HCT116 (cell line): ENCODE data around the gene DPM2. TPM values are rescaled to one million over a fixed set of nuclear protein-coding genes. Genes with fewer than 3 reads are reported as not detected.

Experiments
- ATAC-seq: fragments of 200-7000 bp; cut with Tn5 transposase; 2 replicates; pipeline ENCODE4 v1.9.1; 2020; ENCODE audit warnings: mild to moderate bottlenecking, moderate library complexity
- BruUV-seq: library from RNA; stranded (reverse); fragments of 400-500 nt; replicated peaks from 2 replicates; lab custom pipeline; 2021; lab: Mats Ljungman, UMichigan
- CTCF ChIA-PET: fragments of 300-600 bp; sonication (Branson Sonifier 250); formaldehyde crosslinking; loops from one replicate; lab custom pipeline; 2021; ENCODE audit warnings: antibody characterized with exemption; lab: Charles Lee
- POLR2A ChIA-PET: fragments of 300-600, 350-600 bp; sonication (Branson Sonifier 250); formaldehyde crosslinking; loops from one replicate; lab custom pipeline; 2021; ENCODE audit warnings: antibody characterized with exemption; lab: Charles Lee
- RAD21 ChIA-PET, 2 experiments: fragments of 300-600 bp; sonication (Branson Sonifier 250); formaldehyde crosslinking; loops; one replicate each; lab custom pipeline; 2023; ENCODE audit warnings: low total read pairs in 2 of 2; ENCODE audit not compliant: uncharacterized antibody in 2 of 2, unreplicated experiment in 2 of 2, low non-redundant PET in 1 of 2; lab: Charles Lee
- DNase-seq: peaks from one replicate; pipeline ENCODE4 v3.0.0-alpha.2; 2010; ENCODE audit warnings: low read depth, low spot score
- H2AFZ ChIP-seq: fragments of 200-600 bp; shearing (Covaris generic), sonication (generic); 2 replicates; pipeline ENCODE4 v1.6.1; 2017; ENCODE audit warnings: low read depth, mixed run types, mixed read lengths, antibody characterized with exemption, low read length; ENCODE audit not compliant: poor library complexity, severe bottlenecking
- H3K27ac ChIP-seq: 2 replicates; pipeline ENCODE4 v1.5.1; 2012; ENCODE audit warnings: low read depth, low read length
- H3K27me3 ChIP-seq: fragments of 200-600 bp; sonication (generic); 2 replicates; pipeline ENCODE4 v1.6.1; 2016; ENCODE audit warnings: mixed run types, low read length, mixed read lengths; ENCODE audit not compliant: insufficient read depth
- H3K36me3 ChIP-seq, 2 experiments: fragments of 200-500 bp in 1 of 2; fragments of 200-600 bp in 1 of 2; sonication (Bioruptor generic) in 1 of 2; sonication (generic) in 1 of 2; 2 replicates each; pipeline versions ENCODE4 v1.5.1 to v1.6.1; 2014 to 2016; ENCODE audit warnings: low read length in 2 of 2, inconsistent platforms in 1 of 2, mixed read lengths in 1 of 2, mixed run types in 1 of 2; ENCODE audit not compliant: insufficient read depth in 2 of 2, control insufficient read depth in 1 of 2
- H3K4me1 ChIP-seq, 2 experiments: fragments of 200-600 bp in 1 of 2; sonication (generic) in 1 of 2; 2 replicates each; pipeline versions ENCODE4 v1.5.1 to v1.6.1; 2012 to 2017; ENCODE audit warnings: low read length in 2 of 2, inconsistent platforms in 1 of 2, mild to moderate bottlenecking in 1 of 2, mixed read lengths in 1 of 2, mixed run types in 1 of 2, moderate library complexity in 1 of 2; ENCODE audit not compliant: insufficient read depth in 2 of 2, control insufficient read depth in 1 of 2
- H3K4me2 ChIP-seq: fragments of 200-600 bp; sonication (generic); 2 replicates; pipeline ENCODE4 v1.6.1; 2017; ENCODE audit warnings: mixed run types, low read length, mixed read lengths
- H3K4me3 ChIP-seq, 2 experiments: fragments of 200-600 bp in 1 of 2; sonication (generic) in 1 of 2; replicated peaks in 1 of 2; 2 replicates each; pipeline ENCODE4 v1.5.1; 2011 to 2016; ENCODE audit warnings: low read length in 2 of 2, control low read depth in 1 of 2, low read depth in 1 of 2, mild to moderate bottlenecking in 1 of 2, mixed read lengths in 1 of 2, mixed run types in 1 of 2
- H3K79me2 ChIP-seq: fragments of 200-600 bp; sonication (generic); 2 replicates; pipeline ENCODE4 v1.6.1; 2017; ENCODE audit warnings: mild to moderate bottlenecking, mixed run types, low read length, moderate library complexity, mixed read lengths; ENCODE audit not compliant: insufficient read depth
- H3K9ac ChIP-seq: fragments of 200-600 bp; sonication (generic); 2 replicates; pipeline ENCODE4 v1.6.1; 2016; ENCODE audit warnings: low read length, mixed read lengths
- H3K9me2 ChIP-seq: fragments of 200-600 bp; sonication (generic), shearing (Covaris generic); 2 replicates; pipeline ENCODE4 v1.6.1; 2017; ENCODE audit warnings: mixed run types, mild to moderate bottlenecking, moderate library complexity; ENCODE audit not compliant: insufficient read depth
- H3K9me3 ChIP-seq, 2 experiments: fragments of 200-500 bp in 1 of 2; fragments of 200-600 bp in 1 of 2; sonication (Bioruptor generic) in 1 of 2; sonication (generic) in 1 of 2; 2 replicates each; pipeline ENCODE4 v1.6.1; 2014 to 2017; ENCODE audit warnings: low read length in 2 of 2, mixed read lengths in 2 of 2, inconsistent platforms in 1 of 2, low read depth in 1 of 2, mild to moderate bottlenecking in 1 of 2, mixed run types in 1 of 2, moderate library complexity in 1 of 2; ENCODE audit not compliant: control insufficient read depth in 1 of 2, insufficient read depth in 1 of 2
- H4K20me1 ChIP-seq: fragments of 200-600 bp; sonication (generic), shearing (Covaris generic); 2 replicates; pipeline ENCODE4 v1.6.1; 2017; ENCODE audit warnings: mixed run types, mild to moderate bottlenecking, moderate library complexity; ENCODE audit not compliant: insufficient read depth
- CBX3 ChIP-seq: IDR thresholded peaks from 2 replicates; pipeline ENCODE4 v1.6.1; 2012; ENCODE audit warnings: low read depth
- CEBPB ChIP-seq: IDR thresholded peaks from 2 replicates; pipeline ENCODE4 v1.6.1; 2012; ENCODE audit warnings: low read depth
- EGR1 ChIP-seq: IDR thresholded peaks from 2 replicates; pipeline ENCODE4 v1.6.1; 2012; ENCODE audit warnings: low read depth
- ELF1 ChIP-seq: IDR thresholded peaks from 2 replicates; pipeline ENCODE4 v1.6.1; 2012; ENCODE audit warnings: low read depth, borderline replicate concordance
- EZH2 ChIP-seq: fragments of 200-600 bp; sonication (generic); IDR thresholded peaks from 2 replicates; pipeline ENCODE4 v1.6.1; 2017; ENCODE audit warnings: antibody characterized with exemption, mixed run types
- FOSL1 ChIP-seq: IDR thresholded peaks from 2 replicates; pipeline ENCODE4 v1.6.1; 2012; ENCODE audit warnings: low read depth
- JUND ChIP-seq: IDR thresholded peaks from 2 replicates; pipeline ENCODE4 v1.6.1; 2012
- POLR2A ChIP-seq: IDR thresholded peaks from 2 replicates; pipeline ENCODE4 v1.7.0; 2011; ENCODE audit warnings: borderline replicate concordance; ENCODE audit not compliant: insufficient read depth, insufficient read length; ENCODE audit errors: extremely low read depth
- POLR2AphosphoS5 ChIP-seq: IDR thresholded peaks from 2 replicates; pipeline ENCODE4 v1.6.1; 2011; ENCODE audit warnings: mild to moderate bottlenecking, low read depth, low read length, moderate library complexity
- SIN3A ChIP-seq: IDR thresholded peaks from 2 replicates; pipeline ENCODE4 v1.6.1; 2012; ENCODE audit warnings: low read depth
- SRF ChIP-seq: IDR thresholded peaks from 2 replicates; pipeline ENCODE4 v1.6.1; 2012; ENCODE audit warnings: low read depth
- TCF7L2 ChIP-seq: IDR thresholded peaks from 2 replicates; pipeline ENCODE4 v1.7.0; 2011; ENCODE audit warnings: borderline replicate concordance, inconsistent platforms; ENCODE audit not compliant: insufficient read depth, insufficient read length; ENCODE audit errors: extremely low read depth
- YY1 ChIP-seq: IDR thresholded peaks from 2 replicates; pipeline ENCODE4 v1.6.1; 2011; ENCODE audit warnings: low read length, low read depth, moderate library complexity, mild to moderate bottlenecking; ENCODE audit not compliant: insufficient replicate concordance; ENCODE audit errors: extremely low read depth
- ZBTB33 ChIP-seq: IDR thresholded peaks from 2 replicates; pipeline ENCODE4 v1.6.1; 2011; ENCODE audit warnings: mild to moderate bottlenecking, low read length, moderate library complexity; ENCODE audit not compliant: insufficient replicate concordance; ENCODE audit errors: extremely low read depth
- ZFX ChIP-seq: fragments of 450-650 bp; IDR thresholded peaks from 2 replicates; pipeline ENCODE4 v1.6.1; 2017
- ZNF274 ChIP-seq: fragments of 200-500 bp; sonication (Bioruptor generic); IDR thresholded peaks from 2 replicates; pipeline ENCODE4 v1.6.1; 2014; ENCODE audit warnings: mild to moderate bottlenecking, low read depth, low read length, inconsistent platforms
- intact Hi-C: fragments of 100-400 bp; cut with micrococcal nuclease; formaldehyde crosslinking; loops from 2 replicates; pipeline ENCODE4 v1.10.0; 2022
- total RNA-seq: library from RNA; stranded (reverse); gene quantifications from one replicate; pipeline ENCODE4 v1.2.1, GENCODE V29; 2021; ENCODE audit not compliant: unreplicated experiment
- TF ChIP-seq, protein P1 (sequence below): IDR thresholded peaks from 2 replicates; pipeline ENCODE4 v1.6.1; 2012; ENCODE audit warnings: low read depth

Gene DPM2
- total RNA-seq, 1 experiment from 2014 or later: 54.6 TPM

- Histone ChIP-seq H3K79me2 (peaks cover 87% of the 10 kb centered on the region), H3K4me2 (no peak overlapping the region), H3K4me3 (no peak overlapping the region), H3K9me3 (no peaks in the 10 kb centered on the region; a peak in 1 of 4 replicates), H3K27ac (no peak overlapping the region), H3K9ac (no peak overlapping the region), H3K27me3 (no peaks in the 10 kb centered on the region), H4K20me1 (peaks cover 4% of the 10 kb centered on the region; the same call in 1 of the 2 replicates), H3K9me2 (no peaks in the 10 kb centered on the region), H2AFZ (no peak overlapping the region), H3K4me1 (peaks cover 66 to 77% of the 10 kb centered on the region in 2 experiments), H3K36me3 (no peaks in the 10 kb centered on the region)
- RAD21 ChIA-PET: no interaction called here
- ATAC-seq: no peak
- no peak for DNase-seq
- CTCF ChIA-PET: no interaction called here
- intact Hi-C loops: no loop called here
- POLR2A ChIA-PET: interaction anchor here (1.0 kb wide), 1 partner anchor 108 kb away, joined by 3 read pairs; the partner anchor contains the start of gene NAIF1
- no TSS peak for BruUV-seq
- no peak for TF ChIP-seq ZNF274
- no peak for TF ChIP-seq ZBTB33
- TF ChIP-seq, protein P1, sequence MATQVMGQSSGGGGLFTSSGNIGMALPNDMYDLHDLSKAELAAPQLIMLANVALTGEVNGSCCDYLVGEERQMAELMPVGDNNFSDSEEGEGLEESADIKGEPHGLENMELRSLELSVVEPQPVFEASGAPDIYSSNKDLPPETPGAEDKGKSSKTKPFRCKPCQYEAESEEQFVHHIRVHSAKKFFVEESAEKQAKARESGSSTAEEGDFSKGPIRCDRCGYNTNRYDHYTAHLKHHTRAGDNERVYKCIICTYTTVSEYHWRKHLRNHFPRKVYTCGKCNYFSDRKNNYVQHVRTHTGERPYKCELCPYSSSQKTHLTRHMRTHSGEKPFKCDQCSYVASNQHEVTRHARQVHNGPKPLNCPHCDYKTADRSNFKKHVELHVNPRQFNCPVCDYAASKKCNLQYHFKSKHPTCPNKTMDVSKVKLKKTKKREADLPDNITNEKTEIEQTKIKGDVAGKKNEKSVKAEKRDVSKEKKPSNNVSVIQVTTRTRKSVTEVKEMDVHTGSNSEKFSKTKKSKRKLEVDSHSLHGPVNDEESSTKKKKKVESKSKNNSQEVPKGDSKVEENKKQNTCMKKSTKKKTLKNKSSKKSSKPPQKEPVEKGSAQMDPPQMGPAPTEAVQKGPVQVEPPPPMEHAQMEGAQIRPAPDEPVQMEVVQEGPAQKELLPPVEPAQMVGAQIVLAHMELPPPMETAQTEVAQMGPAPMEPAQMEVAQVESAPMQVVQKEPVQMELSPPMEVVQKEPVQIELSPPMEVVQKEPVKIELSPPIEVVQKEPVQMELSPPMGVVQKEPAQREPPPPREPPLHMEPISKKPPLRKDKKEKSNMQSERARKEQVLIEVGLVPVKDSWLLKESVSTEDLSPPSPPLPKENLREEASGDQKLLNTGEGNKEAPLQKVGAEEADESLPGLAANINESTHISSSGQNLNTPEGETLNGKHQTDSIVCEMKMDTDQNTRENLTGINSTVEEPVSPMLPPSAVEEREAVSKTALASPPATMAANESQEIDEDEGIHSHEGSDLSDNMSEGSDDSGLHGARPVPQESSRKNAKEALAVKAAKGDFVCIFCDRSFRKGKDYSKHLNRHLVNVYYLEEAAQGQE: no peak
- TF ChIP-seq YY1: no peak
- no peak for TF ChIP-seq JUND
- no peak for TF ChIP-seq FOSL1
- TF ChIP-seq ELF1: no peak
- no peak for TF ChIP-seq EZH2
- no peak for TF ChIP-seq ZFX
- TF ChIP-seq POLR2AphosphoS5: no peak
- no peak for TF ChIP-seq CBX3
- no peak for TF ChIP-seq CEBPB
- TF ChIP-seq SIN3A: no peak
- no peak for TF ChIP-seq SRF
- no peak for TF ChIP-seq EGR1
- TF ChIP-seq POLR2A: no peak
- TF ChIP-seq TCF7L2: no peak
These were observed 21.7 kb upstream of the DPM2 start for GRCh38 chr9:127959398-127959797.
